TTC549 (cell line): Measurements from ENCODE around the gene SERPINB7.
A peak's percentile ranks its signal among the peaks of the same experiment; 100 is the strongest.

Experiments
- FAIRE-seq: peaks from 2 replicates; lab custom pipeline; 2012; peaks lifted over from hg19 to GRCh38; lab: Jason Lieb, UNC

Gene SERPINB7

GRCh38 chr18:63788447-63789096, 13.4 kb downstream of the SERPINB7 start:
- no peak for FAIRE-seq

GRCh38 chr18:63789327-63789726, 14.1 kb downstream of the SERPINB7 start:
- no peak for FAIRE-seq

GRCh38 chr18:63795606-63796005, 20.4 kb downstream of the SERPINB7 start:
- no peak for FAIRE-seq

GRCh38 chr18:63799189-63799588, 24.0 kb downstream of the SERPINB7 start:
- FAIRE-seq = no peak

GRCh38 chr18:63801343-63801742, 26.1 kb downstream of the SERPINB7 start:
- FAIRE-seq = no peak

GRCh38 chr18:63808125-63808524, 32.9 kb downstream of the SERPINB7 start:
- FAIRE-seq = no peak

GRCh38 chr18:63817441-63818051, 42.3 kb downstream of the SERPINB7 start:
- FAIRE-seq = no peak

- no peak for FAIRE-seq
These were observed 43.0 kb downstream of the SERPINB7 start for GRCh38 chr18:63818212-63818611.

GRCh38 chr18:63819786-63820185, 44.6 kb downstream of the SERPINB7 start:
- no peak for FAIRE-seq

GRCh38 chr18:63820694-63821093, 45.5 kb downstream of the SERPINB7 start:
- no peak for FAIRE-seq

- FAIRE-seq = no peak
These were observed 48.5 kb downstream of the SERPINB7 start for GRCh38 chr18:63823516-63824219.

GRCh38 chr18:63824220-63824525, 49.0 kb downstream of the SERPINB7 start:
- no peak for FAIRE-seq

GRCh38 chr18:63828120-63828519, 52.9 kb downstream of the SERPINB7 start:
- no peak for FAIRE-seq

GRCh38 chr18:63828656-63829055, 53.4 kb downstream of the SERPINB7 start:
- no peak for FAIRE-seq

GRCh38 chr18:63829886-63830285, 54.7 kb downstream of the SERPINB7 start:
- FAIRE-seq = no peak

- FAIRE-seq = no peak
These were observed 56.0 kb downstream of the SERPINB7 start for GRCh38 chr18:63831080-63831788.

GRCh38 chr18:63832470-63832869, 57.3 kb downstream of the SERPINB7 start:
- no peak for FAIRE-seq

GRCh38 chr18:63834471-63835113, 59.4 kb downstream of the SERPINB7 start:
- no peak for FAIRE-seq

- no peak for FAIRE-seq
These were observed 61.2 kb downstream of the SERPINB7 start for GRCh38 chr18:63836456-63836855.

GRCh38 chr18:63837590-63837989, 62.4 kb downstream of the SERPINB7 start:
- no peak for FAIRE-seq

- no peak for FAIRE-seq
These were observed 67.8 kb downstream of the SERPINB7 start for GRCh38 chr18:63843008-63843407.

GRCh38 chr18:63844254-63844653, 69.0 kb downstream of the SERPINB7 start:
- FAIRE-seq = no peak

GRCh38 chr18:63848159-63848558, 72.9 kb downstream of the SERPINB7 start:
- peak; percentile 40 for FAIRE-seq
